OCI-LY7 (cell line): ENCODE data around the gene CSH2. TPM values are rescaled to one million over a fixed set of nuclear protein-coding genes. Genes with fewer than 3 reads are reported as not detected.
"Not testable (repeated sequence)": the region's sequence is repeated elsewhere in the genome, so short reads cannot be mapped to it uniquely, and the experiment has no call there.

ENCODE experiments used
- BruUV-seq: library from RNA; stranded (reverse); fragments of 400-500 nt; replicated peaks from 2 replicates; lab custom pipeline; 2021; lab: Mats Ljungman, UMichigan
- CTCF ChIA-PET: fragments of 300-600 bp; sonication (Branson Sonifier 250); formaldehyde crosslinking; loops from one replicate; lab custom pipeline; 2022; ENCODE audit warnings: antibody characterized with exemption; ENCODE audit not compliant: unreplicated experiment; lab: Charles Lee
- POLR2A ChIA-PET: fragments of 300-600 bp; sonication (Branson Sonifier 250); formaldehyde crosslinking; loops from one replicate; lab custom pipeline; 2022; ENCODE audit warnings: antibody characterized with exemption; lab: Charles Lee
- DNase-seq: peaks from one replicate; pipeline ENCODE4 v3.0.0-alpha.2; 2015; ENCODE audit warnings: low spot score
- H2AFZ ChIP-seq: fragments of 200-600 bp; sonication (generic), shearing (Covaris generic); 2 replicates; pipeline ENCODE4 v1.6.1; 2014; ENCODE audit warnings: mild to moderate bottlenecking, antibody characterized with exemption, low read length, moderate library complexity
- H3K27ac ChIP-seq: fragments of 200-600 bp; sonication (generic); 2 replicates; pipeline ENCODE4 v1.5.1; 2014; ENCODE audit warnings: mixed run types, low read depth, mild to moderate bottlenecking, moderate library complexity, low read length, inconsistent platforms; ENCODE audit not compliant: poor library complexity, severe bottlenecking
- H3K36me3 ChIP-seq: fragments of 200-600 bp; sonication (generic); 2 replicates; pipeline ENCODE4 v1.6.1; 2014; ENCODE audit warnings: mild to moderate bottlenecking, antibody characterized with exemption, low read length, moderate library complexity, mixed read lengths; ENCODE audit not compliant: insufficient read depth
- H3K4me1 ChIP-seq: fragments of 200-600 bp; sonication (generic); 2 replicates; pipeline ENCODE4 v1.5.1; 2014; ENCODE audit warnings: mild to moderate bottlenecking, low read length; ENCODE audit not compliant: insufficient read depth, poor library complexity, severe bottlenecking
- H3K4me2 ChIP-seq: fragments of 200-600 bp; sonication (generic); 2 replicates; pipeline ENCODE4 v1.6.1; 2014; ENCODE audit warnings: mild to moderate bottlenecking, low read length
- H3K4me3 ChIP-seq: fragments of 200-600 bp; sonication (generic); 2 replicates; pipeline ENCODE4 v1.5.1; 2014; ENCODE audit warnings: mild to moderate bottlenecking, low read depth, low read length; ENCODE audit not compliant: poor library complexity, severe bottlenecking
- H3K79me2 ChIP-seq: fragments of 200-600 bp; sonication (generic); 2 replicates; pipeline ENCODE4 v1.6.1; 2016; ENCODE audit warnings: low read depth, mild to moderate bottlenecking, low read length, moderate library complexity, mixed read lengths; ENCODE audit not compliant: insufficient read depth
- H3K9me2 ChIP-seq: fragments of 200-600 bp; sonication (generic); 2 replicates; pipeline ENCODE4 v1.6.1; 2016; ENCODE audit warnings: mild to moderate bottlenecking, low read length, mixed read lengths; ENCODE audit not compliant: insufficient read depth
- H3K9me3 ChIP-seq: fragments of 200-600 bp; sonication (generic); 2 replicates; pipeline ENCODE4 v1.6.1; 2014; ENCODE audit warnings: mild to moderate bottlenecking, mixed run types, low read length, mixed read lengths
- H4K20me1 ChIP-seq: fragments of 200-600 bp; sonication (generic); 2 replicates; pipeline ENCODE4 v1.6.1; 2014; ENCODE audit warnings: mild to moderate bottlenecking, antibody characterized with exemption, low read length, moderate library complexity, mixed read lengths; ENCODE audit not compliant: insufficient read depth
- EZH2phosphoT487 ChIP-seq: fragments of 200-600 bp; sonication (generic); IDR thresholded peaks from 2 replicates; pipeline ENCODE4 v1.6.1; 2018; ENCODE audit warnings: low read depth, borderline replicate concordance, mild to moderate bottlenecking, mixed run types, antibody characterized with exemption, low read length, moderate library complexity, mixed read lengths
- intact Hi-C: fragments of 100-400 bp; cut with micrococcal nuclease; formaldehyde crosslinking; loops from one replicate; pipeline ENCODE4 v1.10.0; 2022; ENCODE audit not compliant: unreplicated experiment
- total RNA-seq, 2 experiments: library from RNA; depleted of rRNA in 1 of 2; stranded (reverse); fragments of >200 nt in 1 of 2; shearing (Covaris generic) in 1 of 2; gene quantifications; 2 replicates each; pipeline ENCODE4 v1.2.3, GENCODE V29; 2014 to 2022
- TF ChIP-seq, protein P1 (sequence below): fragments of 200-600 bp; sonication (generic); conservative IDR thresholded peaks from 2 replicates; pipeline ENCODE4 v1.5.1; 2014; ENCODE audit warnings: mild to moderate bottlenecking, antibody characterized with exemption, low read length, moderate library complexity, mixed read lengths

CSH2 gene
- total RNA-seq, 2 experiments from 2014 or later: not detected

DNA sequence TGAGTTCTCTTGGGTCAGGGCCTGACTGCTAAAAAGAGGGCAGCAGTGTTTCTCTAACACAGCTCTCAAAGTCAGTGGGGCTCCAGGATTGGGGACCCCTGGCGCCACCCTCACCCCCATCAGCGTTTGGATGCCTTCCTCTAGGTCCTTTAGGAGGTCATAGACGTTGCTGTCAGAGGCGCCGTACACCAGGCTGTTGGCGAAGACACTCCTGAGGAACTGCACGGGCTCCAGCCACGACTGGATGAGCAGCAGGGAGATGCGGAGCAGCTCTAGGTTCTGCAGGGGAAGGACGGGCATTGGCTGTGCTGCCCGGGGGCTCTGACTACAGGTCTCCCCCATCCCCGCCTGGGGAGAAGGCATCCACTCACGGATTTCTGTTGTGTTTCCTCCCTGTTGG is 44.2 kb upstream of the CSH2 start:
- POLR2A ChIA-PET: interaction anchor here (4.8 kb wide), 1 partner anchor 29 kb away, joined by 52 read pairs; no protein-coding TSS in a partner anchor
- TF ChIP-seq EZH2phosphoT487: no peak
- TF ChIP-seq, protein P1, sequence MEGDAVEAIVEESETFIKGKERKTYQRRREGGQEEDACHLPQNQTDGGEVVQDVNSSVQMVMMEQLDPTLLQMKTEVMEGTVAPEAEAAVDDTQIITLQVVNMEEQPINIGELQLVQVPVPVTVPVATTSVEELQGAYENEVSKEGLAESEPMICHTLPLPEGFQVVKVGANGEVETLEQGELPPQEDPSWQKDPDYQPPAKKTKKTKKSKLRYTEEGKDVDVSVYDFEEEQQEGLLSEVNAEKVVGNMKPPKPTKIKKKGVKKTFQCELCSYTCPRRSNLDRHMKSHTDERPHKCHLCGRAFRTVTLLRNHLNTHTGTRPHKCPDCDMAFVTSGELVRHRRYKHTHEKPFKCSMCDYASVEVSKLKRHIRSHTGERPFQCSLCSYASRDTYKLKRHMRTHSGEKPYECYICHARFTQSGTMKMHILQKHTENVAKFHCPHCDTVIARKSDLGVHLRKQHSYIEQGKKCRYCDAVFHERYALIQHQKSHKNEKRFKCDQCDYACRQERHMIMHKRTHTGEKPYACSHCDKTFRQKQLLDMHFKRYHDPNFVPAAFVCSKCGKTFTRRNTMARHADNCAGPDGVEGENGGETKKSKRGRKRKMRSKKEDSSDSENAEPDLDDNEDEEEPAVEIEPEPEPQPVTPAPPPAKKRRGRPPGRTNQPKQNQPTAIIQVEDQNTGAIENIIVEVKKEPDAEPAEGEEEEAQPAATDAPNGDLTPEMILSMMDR: no peak
- Histone ChIP-seq H3K4me3 (no peak overlapping the region), H3K9me3 (no peaks in the 10 kb centered on the region), H3K4me1 (peaks cover 54% of the 10 kb centered on the region), H3K79me2 (no peaks in the 10 kb centered on the region), H2AFZ (no peak overlapping the region), H3K9me2 (no peaks in the 10 kb centered on the region), H3K27ac (no peak overlapping the region), H3K4me2 (no peak overlapping the region), H4K20me1 (no peaks in the 10 kb centered on the region), H3K36me3 (no peaks in the 10 kb centered on the region)
- intact Hi-C loops: loop anchor here (5.0 kb wide), 1 partner anchor 215 kb away; the partner anchor contains the start of gene ERN1
- DNase-seq: no peak
- CTCF ChIA-PET: interaction anchor here (3.2 to 3.7 kb wide), 2 partner anchors 29 to 32 kb away, joined by 55 to 94 read pairs; no protein-coding TSS in a partner anchor
- no TSS peak for BruUV-seq

DNA sequence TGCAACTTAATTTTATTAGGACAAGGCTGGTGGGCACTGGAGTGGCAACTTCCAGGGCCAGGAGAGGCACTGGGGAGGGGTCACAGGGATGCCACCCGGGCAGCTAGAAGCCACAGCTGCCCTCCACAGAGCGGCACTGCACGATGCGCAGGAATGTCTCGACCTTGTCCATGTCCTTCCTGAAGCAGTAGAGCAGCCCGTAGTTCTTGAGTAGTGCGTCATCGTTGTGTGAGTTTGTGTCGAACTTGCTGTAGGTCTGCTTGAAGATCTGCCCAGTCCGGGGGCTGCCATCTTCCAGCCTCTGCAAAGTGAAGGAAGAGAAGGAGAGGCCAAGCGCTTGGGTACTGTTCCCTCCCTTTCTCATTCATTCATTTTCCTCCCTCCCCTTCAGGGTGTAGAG is 43.7 kb upstream of the CSH2 start:
- ChIA-PET CTCF (interaction anchor here (3.7 kb wide), 1 partner anchor 29 kb away, joined by 94 read pairs; no protein-coding TSS in a partner anchor), POLR2A (interaction anchor here (4.8 kb wide), 1 partner anchor 29 kb away, joined by 52 read pairs; no protein-coding TSS in a partner anchor)
- not testable (repeated sequence) for DNase-seq, H3K4me3 ChIP-seq, H2AFZ ChIP-seq, H3K9me3 ChIP-seq, H3K4me2 ChIP-seq, H3K27ac ChIP-seq, H3K9me2 ChIP-seq, H4K20me1 ChIP-seq, H3K36me3 ChIP-seq, BruUV-seq, H3K79me2 ChIP-seq
- intact Hi-C loops: loop anchor here (5.0 kb wide), 1 partner anchor 215 kb away; the partner anchor contains the start of gene ERN1
- H3K4me1 ChIP-seq: peaks cover 49% of the 10 kb centered on the region

DNA sequence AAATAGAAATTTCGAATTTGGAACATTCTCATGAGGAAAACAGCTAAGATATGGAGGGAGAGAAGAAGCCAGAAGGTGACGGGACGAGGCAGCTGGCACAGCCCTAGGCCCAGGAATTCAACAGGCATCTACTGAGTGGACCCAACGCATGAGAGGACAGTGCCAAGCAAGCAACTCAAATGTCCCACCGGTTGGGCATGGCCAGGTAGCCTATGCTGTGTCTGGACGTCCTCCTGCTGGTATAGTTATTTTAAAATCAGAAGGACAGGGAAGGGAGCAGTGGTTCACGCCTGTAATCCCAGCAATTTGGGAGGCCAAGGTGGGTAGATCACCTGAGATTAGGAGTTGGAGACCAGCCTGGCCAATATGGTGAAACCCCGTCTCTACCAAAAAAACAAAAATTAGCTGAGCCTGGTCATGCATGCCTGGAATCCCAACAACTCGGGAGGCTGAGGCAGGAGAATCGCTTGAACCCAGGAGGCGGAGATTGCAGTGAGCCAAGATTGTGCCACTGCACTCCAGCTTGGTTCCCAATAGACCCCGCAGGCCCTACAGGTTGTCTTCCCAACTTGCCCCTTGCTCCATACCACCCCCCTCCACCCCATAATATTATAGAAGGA is 43.2 kb upstream of the CSH2 start:
- Histone ChIP-seq H3K79me2 (no peaks in the 10 kb centered on the region), H3K9me3 (no peaks in the 10 kb centered on the region)
- intact Hi-C loops: loop anchor here (5.0 kb wide), 1 partner anchor 216 kb away; the partner anchor contains the start of gene ERN1

DNA sequence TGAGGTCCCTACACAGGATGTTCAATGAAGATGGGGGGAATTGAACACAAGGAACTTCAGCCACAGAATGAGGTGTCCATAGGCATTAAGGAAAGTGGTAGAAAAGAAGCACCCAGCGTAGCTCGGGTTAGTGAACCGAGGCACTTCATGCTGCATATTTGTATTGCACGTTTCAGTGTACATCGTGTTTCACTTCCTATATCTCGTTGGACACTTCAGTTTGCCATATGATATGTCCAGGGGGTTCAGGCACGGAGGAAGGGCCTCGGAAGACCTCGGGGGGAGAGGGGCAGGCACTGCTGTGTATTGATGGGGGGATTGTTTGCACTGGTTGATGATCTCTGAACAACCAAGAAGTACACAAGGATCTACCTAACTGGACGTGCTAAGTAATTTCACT is 42.3 kb upstream of the CSH2 start:
- Histone ChIP-seq H3K4me2 (peak overlapping the region; percentile 71), H2AFZ (peak overlapping the region; percentile 83; the same call in 1 of the 2 replicates), H3K4me1 (peaks cover 37% of the 10 kb centered on the region), H3K4me3 (peak overlapping the region; percentile 41), H3K27ac (peak overlapping the region; percentile 50)
- intact Hi-C loops: loop anchor here (5.0 kb wide), 1 partner anchor 217 kb away; the partner anchor contains the start of gene ERN1
- not testable (repeated sequence) for H3K79me2 ChIP-seq, BruUV-seq, H3K36me3 ChIP-seq, H4K20me1 ChIP-seq, H3K9me2 ChIP-seq, H3K9me3 ChIP-seq
- DNase-seq: peak; percentile 71
- CTCF ChIA-PET: interaction anchor here (0.6 to 1.5 kb wide), 6 partner anchors 30 to 218 kb away, joined by 3 to 4 read pairs (median 4); no protein-coding TSS in a partner anchor
- POLR2A ChIA-PET: interaction anchor here (0.8 to 1.4 kb wide), 2 partner anchors 31 to 35 kb away, joined by 3 to 7 read pairs; no protein-coding TSS in a partner anchor

More for the DNA sequence above, 43.2 kb upstream of the CSH2 start:
- Histone ChIP-seq H4K20me1 (no peaks in the 10 kb centered on the region), H3K4me2 (peak overlapping the region; percentile 71), H2AFZ (no peak overlapping the region), H3K9me2 (no peaks in the 10 kb centered on the region), H3K4me1 (peaks cover 45% of the 10 kb centered on the region), H3K4me3 (no peak overlapping the region), H3K27ac (peak overlapping the region; percentile 50), H3K36me3 (no peaks in the 10 kb centered on the region)
- ChIA-PET CTCF (interaction anchor here (1.4 to 1.5 kb wide), 2 partner anchors 38 to 217 kb away, joined by 3 to 4 read pairs; no protein-coding TSS in a partner anchor), POLR2A (interaction anchor here (0.6 to 1.4 kb wide), 2 partner anchors 34 to 154 kb away, joined by 7 read pairs; no protein-coding TSS in a partner anchor)
- BruUV-seq: no TSS peak
- TF ChIP-seq, protein P1: no peak
- no peak for TF ChIP-seq EZH2phosphoT487
- DNase-seq: no peak
